Measurements from ENCODE around the gene PDF. TPM values are rescaled to one million over a fixed set of nuclear protein-coding genes. Genes with fewer than 3 reads are reported as not detected.

Gene PDF
- total and polyA plus RNA-seq, 2 donors (not counting 3 experiments of a cell fraction or from before 2014, with no cell fraction given) = 13.1 to 16.7 TPM

GRCh38 chr16:69348222-69348621 is 17.8 kb upstream of the PDF start:
- BruUV-seq (replicated peaks) = no TSS peak
- Histone ChIP-seq H3K9me3 (replicated peaks; ENCODE audit: control insufficient read depth, insufficient read depth, low read length) (no peaks in the 10 kb centered on the region), H4K20me1 (replicated peaks; ENCODE audit: control insufficient read depth, extremely low read depth, insufficient read depth, low read length) (no peaks in the 10 kb centered on the region), H3K79me2 (ENCODE audit: control insufficient read depth, insufficient read depth, low read length) (no peaks in the 10 kb centered on the region), H3K9ac (replicated peaks; ENCODE audit: extremely low read depth, insufficient read depth, low read length) (no peak overlapping the region), H3K27ac (ENCODE audit: insufficient read depth, low read depth, low read length) (no peak overlapping the region), H3K4me1 (ENCODE audit: control insufficient read depth, extremely low read depth, insufficient read depth, low read length) (no peaks in the 10 kb centered on the region), H3K4me3 (replicated peaks in 1 of 3; ENCODE audit: insufficient read depth in 1 of 3, low read depth in 1 of 3, low read length in 3 of 3) (no peak overlapping the region), H3K4me2 (ENCODE audit: insufficient read depth, low read length) (no peak overlapping the region), H3K36me3 (ENCODE audit: control insufficient read depth in 2 of 2, extremely low read depth in 1 of 2, insufficient read depth in 2 of 2, low read length in 2 of 2) (peaks cover 2 to 5% of the 10 kb centered on the region in 2 experiments), H3K9me1 (replicated peaks; ENCODE audit: control insufficient read depth, extremely low read depth, insufficient read depth, low read length) (no peaks in the 10 kb centered on the region), H2AFZ (ENCODE audit: low read depth, low read length) (no peak overlapping the region), H3K27me3 (ENCODE audit: control insufficient read depth in 2 of 2, insufficient read depth in 2 of 2, low read length in 2 of 2) (no peaks in the 10 kb centered on the region)
- DNase-seq (ENCODE audit: low read depth, low spot score) = no peak
- CTCF ChIA-PET = interaction anchor here (0.6 kb wide), 1 partner anchor 30 kb away, joined by 3 read pairs; no protein-coding TSS in a partner anchor
- FAIRE-seq = no peak
- no peak for TF ChIP-seq MYC (IDR thresholded peaks at IDR 0.05; ENCODE audit: low read depth, low read length)
- no peak for TF ChIP-seq POLR2AphosphoS5 (IDR thresholded peaks at IDR 0.05; ENCODE audit: insufficient read depth, low read depth, low read length)
- no peak for TF ChIP-seq CTCF (IDR thresholded peaks at IDR 0.05; ENCODE audit: extremely low read depth in 1 of 2, insufficient read depth in 1 of 2, low read depth in 1 of 2, low read length in 2 of 2)
- TF ChIP-seq GATA2 (IDR thresholded peaks at IDR 0.05; ENCODE audit: insufficient read depth, insufficient read length, low read depth, low read length) = no peak
- TF ChIP-seq FOS (IDR thresholded peaks at IDR 0.05; ENCODE audit: borderline replicate concordance, insufficient read depth, low read length) = no peak
- no peak for TF ChIP-seq MAX (IDR thresholded peaks at IDR 0.05; ENCODE audit: insufficient read depth, insufficient read length)
- TF ChIP-seq EZH2 (IDR thresholded peaks at IDR 0.05; ENCODE audit: borderline replicate concordance, low read depth, low read length, severe bottlenecking) = no peak
- TF ChIP-seq JUN (IDR thresholded peaks at IDR 0.05; ENCODE audit: borderline replicate concordance, insufficient read depth, insufficient read length, low read depth) = no peak
- TF ChIP-seq POLR2A (IDR thresholded peaks at IDR 0.05; ENCODE audit: low read depth, low read length) = no peak
- intact Hi-C loops (cut with micrococcal nuclease) (no loop called here), dilution Hi-C loops (cut with MboI; ENCODE audit: extremely low pct_ligation_motif_present, low sequenced_read_pairs) (no loop called here)
- POLR2A ChIA-PET = no interaction called here
